T-helper 1 cell (primary cell): ENCODE measurements around the gene UBE2QL1.

Experiments used
- DNase-seq, 5 donors: peaks; one replicate each; pipeline ENCODE4 v3.0.0-alpha.2; 2012 to 2020
- total RNA-seq, 4 donors: gene quantifications; one replicate each; lab custom pipeline; 2026; lab: John Stamatoyannopoulos, UW

The UBE2QL1 gene
- 0 reads per million in 4 donors for total RNA-seq

GRCh38 chr5:6448622-6449464 is at the start of gene UBE2QL1:
Gene UBE2QL1, plus strand, starts transcription at chr5:6448859. Its CDS starts 35 bp downstream, at chr5:6448894.
- DNase-seq: peak in 1 of 5 donors; percentile 3

GRCh38 chr5:6399980-6400910 is 48.4 kb upstream of the UBE2QL1 start:
- DNase-seq: no peak

- no peak for DNase-seq
Observed at GRCh38 chr5:6401410-6401809, 47.2 kb upstream of the UBE2QL1 start.

GRCh38 chr5:6402939-6403338 is 45.7 kb upstream of the UBE2QL1 start:
- DNase-seq: no peak

GRCh38 chr5:6403416-6403815 is 45.2 kb upstream of the UBE2QL1 start:
- no peak for DNase-seq

- no peak for DNase-seq
Observed at GRCh38 chr5:6404129-6404528, 44.5 kb upstream of the UBE2QL1 start.

- DNase-seq: no peak
Observed at GRCh38 chr5:6405591-6405990, 43.1 kb upstream of the UBE2QL1 start.

- DNase-seq: no peak
Observed at GRCh38 chr5:6407558-6408259, 41.0 kb upstream of the UBE2QL1 start.

- no peak for DNase-seq
Observed at GRCh38 chr5:6408260-6408596, 40.4 kb upstream of the UBE2QL1 start.

GRCh38 chr5:6408627-6409446 is 39.8 kb upstream of the UBE2QL1 start:
- no peak for DNase-seq

- DNase-seq: no peak
Observed at GRCh38 chr5:6410421-6410820, 38.2 kb upstream of the UBE2QL1 start.

GRCh38 chr5:6411141-6411540 is 37.5 kb upstream of the UBE2QL1 start:
- no peak for DNase-seq

- no peak for DNase-seq
Observed at GRCh38 chr5:6412811-6413210, 35.8 kb upstream of the UBE2QL1 start.

GRCh38 chr5:6417657-6418056 is 31.0 kb upstream of the UBE2QL1 start:
- DNase-seq: no peak

- DNase-seq: no peak
Observed at GRCh38 chr5:6418679-6419276, 29.9 kb upstream of the UBE2QL1 start.

GRCh38 chr5:6419340-6419852 is 29.3 kb upstream of the UBE2QL1 start:
- DNase-seq: no peak

GRCh38 chr5:6423327-6424109 is 25.1 kb upstream of the UBE2QL1 start:
- DNase-seq: no peak

GRCh38 chr5:6424110-6424659 is 24.5 kb upstream of the UBE2QL1 start:
- DNase-seq: no peak

- DNase-seq: no peak
Observed at GRCh38 chr5:6424700-6425099, 24.0 kb upstream of the UBE2QL1 start.

- DNase-seq: no peak
Observed at GRCh38 chr5:6427694-6428093, 21.0 kb upstream of the UBE2QL1 start.
